Brain pericyte (primary cell): ENCODE results near the gene MPST.
"Not testable (repeated sequence)": the region's sequence is repeated elsewhere in the genome, so short reads cannot be mapped to it uniquely, and the experiment has no call there.

Experiments
- DNase-seq: peaks from one replicate; pipeline ENCODE4 v3.0.0-alpha.2; 2012; ENCODE audit warnings: low read depth, low spot score

Gene MPST

DNA sequence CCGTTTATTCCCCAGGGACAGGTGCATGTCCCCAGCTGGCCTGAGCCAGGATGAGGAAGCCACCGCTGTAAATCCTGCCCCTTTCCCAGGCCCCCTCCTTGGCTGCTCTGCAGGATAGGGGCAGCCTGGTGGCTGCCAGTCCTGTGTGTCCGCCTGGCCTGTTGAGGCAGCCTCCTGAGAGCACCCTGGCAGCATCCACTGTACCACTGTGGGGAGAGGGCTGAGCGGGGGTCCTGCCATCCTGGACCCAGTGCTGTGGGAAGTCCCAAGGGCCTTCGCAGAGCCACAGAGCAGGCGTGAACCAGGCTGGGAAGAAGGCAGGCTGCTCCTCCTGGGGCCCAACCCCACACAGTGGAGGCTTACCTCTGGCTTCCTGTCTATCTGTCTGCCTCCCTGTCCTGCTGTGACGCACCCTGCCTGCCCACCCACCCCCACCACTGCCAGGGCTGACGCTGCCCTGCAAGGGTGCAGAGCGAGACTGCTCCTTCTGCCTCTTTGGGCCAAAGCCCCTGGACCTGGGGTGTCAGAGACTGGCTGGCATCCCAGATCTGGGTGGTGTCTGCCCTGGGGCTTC lies 40.4 kb downstream of the MPST start:
- DNase-seq = no peak

DNA sequence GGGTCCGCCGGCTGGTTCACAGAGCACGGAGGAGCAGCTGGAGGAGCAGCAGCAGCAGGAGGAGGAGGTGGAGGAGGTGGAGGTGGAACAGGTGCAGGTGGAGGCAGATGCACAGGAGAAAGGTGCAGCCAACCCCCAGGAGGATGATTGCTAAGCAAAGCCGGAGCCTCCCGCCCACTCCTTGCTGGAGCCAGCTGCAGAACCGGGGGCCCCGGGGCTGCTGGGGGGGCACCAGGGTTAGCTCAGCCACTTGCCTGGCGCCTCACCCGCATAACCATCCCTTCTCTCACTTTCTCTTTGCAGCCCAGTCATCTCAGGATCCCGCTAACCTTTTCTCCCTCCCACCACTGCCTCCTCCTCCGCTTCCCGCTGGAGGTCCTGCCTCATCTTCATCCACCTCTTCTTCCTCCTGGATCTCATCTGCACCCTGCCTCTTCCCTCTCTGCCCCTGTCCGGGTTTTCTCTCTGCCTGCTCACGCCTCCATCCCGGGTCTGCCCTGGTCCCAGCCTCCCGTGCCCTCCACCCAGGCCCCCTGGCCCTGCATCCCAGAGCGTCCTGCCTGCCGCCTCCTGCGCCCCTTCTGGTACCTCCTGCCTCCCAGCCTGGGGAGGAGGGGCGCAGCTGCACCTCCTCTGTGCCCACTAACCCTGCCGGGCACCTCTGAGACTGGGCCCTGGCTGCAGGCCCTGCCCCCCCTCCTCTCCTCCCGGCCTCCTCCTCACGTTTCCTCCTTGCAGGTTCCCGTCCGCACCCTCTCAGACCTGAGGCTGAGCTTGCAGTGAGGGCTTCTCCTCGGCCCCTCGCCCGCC lies 41.5 kb downstream of the MPST start:
- DNase-seq = no peak

DNA sequence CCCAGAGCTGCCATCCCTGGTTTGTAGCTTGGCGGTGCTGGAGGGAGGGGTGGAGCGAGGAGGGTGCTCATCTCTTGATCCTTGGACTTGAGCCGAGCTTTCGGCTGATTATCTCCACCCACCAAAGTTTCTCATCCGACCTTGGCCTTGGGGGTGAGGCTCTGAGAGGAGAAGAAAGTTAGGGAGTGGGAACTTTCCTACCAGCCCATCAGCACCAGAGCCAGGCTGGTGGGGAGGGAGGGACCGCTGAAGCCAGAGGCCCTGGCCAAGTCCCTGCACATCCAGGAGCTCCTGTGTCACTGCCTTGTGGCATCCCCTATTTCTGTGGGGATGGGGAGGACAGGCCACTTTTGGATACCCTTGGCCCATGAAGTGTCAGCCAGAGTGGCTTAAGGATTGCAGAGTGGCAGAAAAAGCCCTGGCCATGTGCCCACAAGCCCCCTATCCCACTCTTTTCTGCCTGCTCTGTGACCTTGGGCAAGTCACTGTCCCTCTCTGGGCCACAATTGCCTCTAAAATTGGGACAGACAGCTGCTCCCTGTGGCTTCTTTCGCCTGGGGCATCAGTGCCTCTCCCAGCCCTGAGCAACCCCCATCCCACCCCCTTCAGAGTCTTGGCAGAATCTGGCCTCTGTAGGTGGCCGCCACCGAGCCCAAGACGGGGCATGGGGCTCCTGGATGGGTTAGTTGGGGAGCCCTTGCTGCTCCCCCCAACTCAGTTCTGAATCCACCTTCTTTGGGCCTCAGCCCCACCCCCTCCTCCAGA lies 42.3 kb downstream of the MPST start:
- DNase-seq = no peak

DNA sequence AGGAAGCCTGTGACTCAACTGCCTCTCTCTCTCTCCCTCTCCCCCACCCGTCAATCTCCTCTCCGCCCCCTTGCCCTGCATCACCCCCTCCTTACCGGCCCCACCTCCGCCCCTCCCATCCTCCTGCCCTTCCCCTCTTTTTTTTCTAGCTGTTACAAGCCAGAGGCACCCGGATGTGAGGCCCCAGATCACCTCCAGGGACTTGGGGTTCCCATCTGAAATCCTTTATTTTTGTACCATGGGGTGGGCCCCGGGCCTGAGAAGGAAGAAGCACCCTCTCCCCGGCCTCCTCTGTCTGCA lies 42.8 kb downstream of the MPST start:
- no peak for DNase-seq

DNA sequence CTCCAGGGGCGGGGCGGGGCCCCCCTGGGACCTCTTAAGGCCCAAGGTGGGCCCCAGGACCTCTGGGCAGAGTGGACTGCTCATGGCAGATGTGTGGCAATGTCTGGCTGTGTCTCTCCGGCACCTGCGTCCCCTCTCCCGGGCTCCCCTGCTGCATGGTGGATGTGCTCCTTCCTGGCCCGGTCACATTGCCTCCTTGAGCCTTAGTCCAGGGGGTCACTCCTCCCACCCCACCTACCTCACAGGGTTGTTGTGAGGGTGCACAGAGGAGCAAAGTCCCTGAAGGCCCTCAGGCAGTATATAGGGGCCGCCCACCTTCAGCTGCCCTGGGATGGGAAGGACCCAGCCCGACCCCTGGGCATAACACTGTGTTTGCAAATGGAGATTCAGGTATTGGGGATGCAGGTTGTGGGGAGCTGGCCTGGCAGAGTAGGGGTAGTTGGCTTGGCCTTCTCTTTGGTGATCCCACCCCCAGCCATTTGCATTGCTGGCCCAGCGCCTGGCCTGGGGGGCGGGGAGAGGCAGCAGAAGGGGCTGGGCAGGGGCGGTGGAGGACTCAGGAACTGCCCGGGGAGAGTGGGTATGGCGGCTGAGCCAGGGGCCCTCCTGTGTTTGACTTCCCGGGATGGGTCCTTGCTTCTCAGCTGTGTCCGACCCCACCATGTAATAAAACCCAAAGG lies 43.3 kb downstream of the MPST start:
- DNase-seq = no peak

DNA sequence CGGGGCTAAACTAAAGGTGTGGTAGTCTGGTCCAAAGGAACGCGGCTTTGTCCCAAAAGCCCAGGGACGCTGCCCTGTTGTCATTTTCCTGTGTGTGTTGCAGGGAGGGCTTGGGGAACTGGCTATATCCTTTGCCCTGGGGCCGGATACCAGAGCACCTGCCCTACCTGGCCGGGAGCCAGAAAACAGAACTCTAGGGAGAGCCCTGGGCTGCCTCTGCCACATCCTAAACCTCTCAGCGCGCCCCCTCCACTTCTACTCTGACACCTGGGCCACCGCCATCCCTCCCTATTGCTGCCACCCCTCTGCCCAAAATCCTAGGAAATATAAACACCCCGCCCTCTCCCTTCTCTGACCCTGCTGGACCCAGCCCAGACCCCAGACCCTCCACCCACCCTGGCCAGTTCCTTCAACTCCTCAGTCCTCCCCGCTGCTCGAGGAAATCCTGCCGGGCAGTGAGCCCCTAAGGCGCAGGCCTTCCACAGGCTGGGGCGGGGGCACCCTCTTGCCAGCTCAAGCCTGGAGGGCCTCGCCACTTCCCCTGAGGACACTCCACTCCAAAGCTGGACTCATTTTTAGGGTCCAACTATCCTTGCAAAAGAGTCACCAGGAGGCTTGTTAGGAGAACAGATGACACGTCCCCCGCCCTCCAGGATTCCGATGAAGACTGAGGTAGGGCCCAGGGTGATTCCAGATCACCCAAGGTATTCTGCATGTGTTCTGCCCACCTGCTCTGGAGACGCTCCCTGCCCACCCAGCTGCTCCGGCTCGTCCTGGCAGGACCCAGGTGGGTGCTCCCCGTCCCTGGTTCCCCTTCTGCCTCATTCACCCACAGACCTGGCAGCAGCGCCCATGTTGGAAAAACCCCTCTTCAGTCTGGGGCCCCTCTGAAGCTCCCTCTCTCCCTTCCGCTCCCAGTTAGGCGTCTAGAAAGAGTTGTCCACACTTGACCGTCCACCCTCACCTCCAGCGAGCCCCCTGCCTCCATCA lies 44.2 kb downstream of the MPST start:
- DNase-seq = no peak

DNA sequence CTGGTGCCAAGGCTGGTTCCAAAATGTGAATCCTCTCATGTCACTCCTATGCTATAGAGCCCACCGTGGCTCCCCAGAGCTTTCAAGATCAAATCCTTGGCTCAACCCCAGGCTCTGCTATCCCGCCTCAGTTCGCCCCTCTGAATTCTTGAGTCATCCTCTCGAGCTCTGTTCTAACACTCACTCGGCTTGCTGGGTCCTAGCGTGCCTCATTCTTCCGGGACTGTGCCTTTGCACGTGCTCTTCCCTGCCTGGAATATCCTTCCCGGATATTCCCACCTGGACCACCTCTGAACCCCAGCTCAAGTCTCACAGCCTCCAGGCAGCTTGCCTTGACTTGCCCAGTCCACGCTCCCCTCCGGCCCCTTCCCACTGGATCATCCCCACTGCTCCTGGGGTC lies 45.0 kb downstream of the MPST start:
- no peak for DNase-seq

DNA sequence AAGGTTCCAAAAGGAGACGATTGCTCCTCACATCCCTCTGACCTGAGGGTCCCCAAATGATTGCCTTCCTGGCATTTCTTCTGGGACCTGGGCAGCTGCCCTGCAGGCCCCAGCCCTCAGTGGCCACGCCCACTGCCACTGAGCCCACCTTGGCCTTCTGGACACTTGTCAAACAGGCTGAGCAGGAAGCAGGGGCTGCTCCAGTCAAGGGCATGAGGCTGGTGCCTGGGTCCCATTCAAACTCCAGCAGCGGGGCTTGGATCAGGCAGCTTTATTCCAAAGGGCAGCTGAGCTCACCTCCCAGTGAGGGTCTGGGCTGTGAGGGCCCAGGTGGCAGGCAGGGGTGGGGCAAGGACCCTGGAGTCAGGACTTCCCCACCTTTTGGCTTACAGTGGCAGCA lies 45.6 kb downstream of the MPST start:
- DNase-seq = no peak

DNA sequence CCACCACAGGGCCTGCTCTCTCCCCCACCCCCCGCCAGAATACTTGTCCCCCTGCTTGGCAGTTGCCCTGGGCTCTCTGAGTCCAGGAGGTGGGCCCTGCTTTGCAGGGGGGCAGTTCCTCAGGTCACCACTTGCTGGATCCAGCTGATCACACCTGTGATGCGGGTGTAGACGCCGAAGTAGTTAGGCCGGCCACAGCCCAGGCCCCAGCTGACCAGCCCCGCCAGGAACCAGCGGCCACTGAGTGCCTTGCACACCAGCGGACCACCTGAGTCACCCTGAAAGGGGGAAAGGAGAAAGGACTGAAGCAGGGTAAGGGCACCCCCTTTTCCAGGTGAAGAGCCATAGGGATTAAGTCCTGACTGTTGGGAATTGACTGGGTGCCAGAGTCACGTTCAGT lies 46.4 kb downstream of the MPST start:
- DNase-seq = no peak

DNA sequence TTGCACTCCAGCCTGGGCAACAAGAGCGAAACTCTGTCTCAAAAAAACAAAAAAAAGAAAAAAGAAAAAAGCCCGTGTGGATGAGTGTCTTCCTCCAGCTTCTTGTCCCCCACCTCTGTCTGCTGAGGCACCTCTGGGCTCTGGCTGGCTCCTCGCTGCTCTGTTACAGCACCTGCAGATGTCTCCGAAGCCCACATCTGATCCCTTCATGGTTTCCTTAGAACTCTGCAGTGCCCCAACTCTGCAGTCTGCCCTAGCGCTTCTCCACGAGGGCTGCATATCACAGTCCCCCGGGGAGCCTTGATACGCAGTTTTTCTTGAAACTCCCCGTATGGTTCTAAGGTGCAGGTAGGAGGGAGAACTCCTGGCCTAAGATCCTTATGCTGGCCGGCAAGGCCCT lies 47.9 kb downstream of the MPST start:
- DNase-seq = no peak

DNA sequence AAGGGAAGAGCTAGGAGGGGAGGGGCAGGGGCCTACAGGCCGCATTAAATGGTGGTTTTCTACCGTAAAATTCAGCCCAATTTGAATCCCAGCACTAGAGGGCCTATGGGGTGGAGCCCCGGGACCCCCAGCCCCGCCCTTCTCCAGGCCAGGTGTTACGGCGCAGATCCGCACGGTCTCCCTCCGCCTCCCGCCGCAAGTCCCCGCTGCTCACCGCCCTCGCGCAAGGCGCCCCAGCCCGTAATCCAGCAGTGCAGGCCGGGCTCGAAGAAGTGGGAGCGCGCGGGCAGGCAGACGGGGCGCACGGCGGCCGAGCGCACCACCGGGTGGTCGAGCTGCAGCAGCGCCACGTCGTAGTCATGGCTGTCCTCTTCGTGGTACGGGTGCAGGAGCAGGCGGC lies 49.3 kb downstream of the MPST start:
- no peak for DNase-seq

DNA sequence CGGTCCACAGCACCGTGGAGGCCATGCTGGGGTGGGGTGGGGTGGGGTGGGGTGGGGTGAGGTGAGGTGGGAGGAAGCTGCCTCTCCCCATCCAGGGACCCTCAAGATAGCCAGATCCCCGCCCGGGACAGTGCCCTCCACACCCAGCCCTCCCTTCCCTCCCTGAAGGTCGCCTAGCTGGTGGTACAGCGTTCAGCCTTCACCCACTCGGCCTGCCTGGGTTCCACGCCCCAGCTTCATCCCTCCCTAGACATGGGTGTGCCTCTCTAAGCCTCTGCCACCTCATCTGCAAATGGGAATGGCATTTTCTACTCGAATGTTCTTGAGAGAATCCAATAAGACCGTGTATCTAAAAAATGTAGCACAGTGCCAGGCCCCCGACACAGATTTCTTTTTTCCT lies 49.8 kb downstream of the MPST start:
- DNase-seq = no peak

DNA sequence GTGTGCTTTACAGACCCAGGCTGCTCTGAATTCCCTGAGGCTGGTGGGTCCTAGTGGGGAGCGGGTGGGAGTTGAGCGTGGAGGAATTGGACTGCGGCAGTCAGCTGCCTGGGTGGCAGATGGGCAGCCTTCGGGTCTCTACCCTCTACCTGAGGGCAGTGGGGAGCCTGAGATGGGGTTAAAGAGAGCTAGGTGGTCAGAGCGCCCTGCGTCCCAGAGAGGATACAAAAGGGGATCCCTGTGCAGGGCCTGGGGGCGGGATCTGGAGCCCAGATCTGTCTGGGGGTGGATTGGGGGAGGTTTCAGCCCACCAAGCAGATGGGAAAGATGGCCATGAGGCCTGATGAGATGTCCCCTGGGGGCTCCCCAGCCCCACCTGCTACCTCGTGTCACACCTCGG lies 50.2 kb downstream of the MPST start:
- DNase-seq = no peak

DNA sequence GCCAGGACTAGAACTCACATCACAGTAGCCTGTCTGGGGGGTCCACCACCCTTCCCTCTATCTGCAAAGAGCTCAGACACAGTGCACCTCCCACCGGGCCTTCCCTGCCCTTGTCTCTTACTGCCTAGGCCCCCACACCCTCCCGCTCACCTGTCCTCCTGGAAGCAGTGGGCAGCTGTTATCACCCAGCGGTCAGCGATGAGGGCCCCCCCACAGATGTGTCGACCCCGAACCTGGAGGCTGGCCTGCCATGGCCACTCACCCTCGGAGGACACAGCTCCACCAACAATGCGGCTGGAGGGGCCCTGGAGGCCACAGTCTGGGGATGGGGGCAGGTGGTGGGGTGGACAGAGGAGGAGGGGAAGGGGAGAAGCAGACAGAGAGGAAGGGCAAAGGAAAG lies 50.8 kb downstream of the MPST start:
- no peak for DNase-seq

DNA sequence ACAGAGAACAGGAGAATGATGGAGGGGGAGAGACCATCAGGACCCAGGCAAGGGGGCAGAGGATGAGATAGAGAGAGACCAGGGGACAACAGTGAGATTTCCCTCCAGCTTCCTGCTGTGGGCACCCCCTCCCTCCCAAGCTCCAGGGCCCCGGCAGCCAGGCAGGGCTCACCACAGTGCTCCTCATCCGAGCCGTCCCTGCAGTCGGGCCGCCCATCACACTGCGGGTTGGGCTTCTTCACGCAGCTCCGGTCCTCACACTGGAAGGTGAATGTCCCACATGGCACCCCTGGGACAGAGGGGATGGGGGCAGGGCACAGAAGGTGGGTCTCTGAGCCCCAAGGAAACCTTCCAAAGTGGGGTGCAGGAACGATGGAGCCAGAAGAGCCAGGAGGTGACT lies 51.2 kb downstream of the MPST start:
- DNase-seq = no peak

DNA sequence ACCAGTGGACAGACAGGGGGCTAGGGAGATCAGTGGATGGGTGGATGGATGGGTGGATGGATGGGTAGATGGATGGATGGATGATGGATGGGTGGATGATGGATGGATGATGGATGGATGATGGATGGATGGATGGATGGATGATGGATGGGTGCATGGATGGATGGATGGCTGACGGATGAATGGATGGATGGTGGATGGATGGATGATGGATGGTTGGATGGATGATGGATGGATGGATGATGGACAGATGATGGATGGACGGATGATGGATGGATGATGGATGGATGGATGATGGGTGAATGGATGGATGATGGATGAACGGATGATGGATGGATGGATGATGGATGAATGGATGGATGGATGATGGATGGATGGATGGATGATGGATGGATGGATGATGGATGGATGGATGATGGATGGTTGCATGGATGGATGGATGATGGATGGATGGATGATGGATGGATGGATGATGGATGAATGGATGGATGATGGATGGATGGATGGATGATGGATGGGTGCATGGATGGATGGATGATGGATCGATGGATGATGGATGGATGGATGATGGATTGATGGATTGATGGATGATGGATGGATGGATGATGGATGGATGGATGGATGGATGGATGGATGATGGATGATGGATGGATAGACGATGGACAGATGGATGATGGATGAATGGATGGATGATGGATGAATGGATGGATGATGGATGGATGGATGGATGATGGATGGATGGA lies 52.5 kb downstream of the MPST start:
- not testable (repeated sequence) for DNase-seq

DNA sequence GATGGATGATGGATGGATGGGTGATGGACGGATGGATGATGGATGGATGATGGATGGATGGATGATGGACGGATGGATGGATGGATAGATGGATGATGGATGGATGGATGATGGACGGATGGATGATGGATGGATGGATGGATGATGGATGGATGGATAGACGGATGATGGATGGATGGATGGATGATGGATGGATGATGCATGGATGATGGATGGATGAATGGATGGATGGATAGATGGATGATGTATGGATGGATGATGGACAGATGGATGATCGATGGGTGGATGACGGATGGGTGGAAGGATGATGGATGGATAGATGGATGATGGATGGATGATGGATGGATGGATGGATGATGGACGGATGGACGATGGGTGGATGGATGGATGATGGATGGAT lies 53.1 kb downstream of the MPST start:
- no peak for DNase-seq

DNA sequence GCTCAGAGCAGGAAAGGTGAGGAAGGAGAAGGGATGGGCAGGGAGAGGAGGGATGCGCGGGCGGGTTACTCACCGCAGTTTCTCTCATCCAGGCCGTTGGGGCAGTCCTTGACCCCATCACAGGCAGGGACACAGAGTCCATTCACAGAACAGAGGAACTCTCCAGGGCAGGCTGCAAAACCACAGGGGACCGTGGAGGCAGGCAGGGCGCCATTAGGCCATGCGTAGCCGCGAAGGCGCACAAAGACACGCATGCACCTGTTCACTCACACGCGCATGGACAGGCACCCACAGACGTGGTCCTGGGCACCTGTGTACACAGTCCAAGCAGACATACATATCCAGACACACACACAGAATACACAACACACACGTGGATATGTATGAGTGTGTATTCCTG lies 55.0 kb downstream of the MPST start:
- no peak for DNase-seq

DNA sequence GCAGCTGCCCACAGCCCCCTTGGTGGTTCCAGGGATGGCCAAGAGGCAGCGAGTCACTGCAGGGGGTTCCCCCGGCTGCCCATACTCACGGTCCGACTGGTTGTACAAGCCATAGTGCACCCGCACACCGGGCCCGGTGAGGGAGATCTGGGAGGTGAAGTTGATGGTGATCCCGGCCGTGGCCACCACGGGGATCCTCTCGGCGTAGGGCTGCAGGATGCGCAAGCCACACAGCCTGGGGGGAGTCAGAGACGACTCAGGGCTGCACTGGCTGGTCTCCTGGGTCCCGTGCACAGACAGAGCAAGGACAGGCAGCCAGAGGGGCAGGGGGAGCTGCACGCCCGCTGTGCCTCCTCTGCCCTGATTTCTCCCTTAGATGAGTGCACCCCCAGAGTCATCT lies 55.5 kb downstream of the MPST start:
- DNase-seq = no peak

DNA sequence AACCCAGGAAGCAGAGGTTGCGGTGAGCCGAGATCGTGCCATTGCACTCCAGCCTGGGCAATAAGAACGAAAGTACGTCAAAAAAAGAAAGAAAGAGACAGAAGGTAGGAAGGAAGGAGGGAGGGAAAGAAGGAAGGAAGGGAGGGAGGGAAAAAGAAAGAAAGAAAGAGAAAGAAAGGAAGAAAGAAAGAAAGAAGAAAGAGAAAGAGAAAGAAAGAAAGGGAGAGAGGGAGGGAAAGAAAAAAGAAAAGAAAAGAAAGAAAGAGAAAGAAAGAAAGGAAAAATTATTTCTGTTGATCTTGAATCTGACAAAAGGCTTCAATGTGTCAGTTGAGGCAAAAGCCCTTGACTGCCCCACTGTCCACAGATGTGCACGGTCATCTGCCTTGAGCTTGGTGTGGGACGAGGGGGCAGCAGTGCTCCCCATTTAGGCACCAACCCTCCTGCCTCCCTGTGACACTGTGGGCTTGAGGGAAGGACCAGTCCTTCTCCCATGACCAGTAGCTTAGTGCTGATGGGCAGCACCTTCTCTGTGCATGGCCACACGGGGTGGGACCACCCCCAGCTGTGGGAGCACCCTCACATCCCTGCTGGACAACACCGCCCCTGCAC lies 56.4 kb downstream of the MPST start:
- no peak for DNase-seq
